Panc1 (cell line): Measurements from ENCODE around the gene FAM110C. TPM values are rescaled to one million over a fixed set of nuclear protein-coding genes. Genes with fewer than 3 reads are reported as not detected.

Experiments
- ATAC-seq: fragments of 200-7000 bp; cut with Tn5 transposase; 2 replicates; pipeline ENCODE4 v1.9.1; 2020; ENCODE audit warnings: mild to moderate bottlenecking, moderate library complexity
- BruUV-seq: library from RNA; stranded (reverse); fragments of 400-500 nt; replicated peaks from 2 replicates; lab custom pipeline; 2021; lab: Mats Ljungman, UMichigan
- CTCF ChIA-PET: fragments of 300-600 bp; sonication (Branson Sonifier 250); formaldehyde crosslinking; loops from one replicate; lab custom pipeline; 2022; ENCODE audit warnings: antibody characterized with exemption; lab: Charles Lee
- POLR2A ChIA-PET: fragments of 300-600 bp; sonication (Branson Sonifier 250); formaldehyde crosslinking; loops from one replicate; lab custom pipeline; 2022; ENCODE audit warnings: antibody characterized with exemption; lab: Charles Lee
- DNase-seq: peaks from one replicate; pipeline ENCODE4 v3.0.0-alpha.2; 2010; ENCODE audit warnings: low read depth, low spot score
- H3K27ac ChIP-seq: 2 replicates; pipeline ENCODE4 v1.5.1; 2011; ENCODE audit warnings: mild to moderate bottlenecking, low read length, inconsistent platforms
- H3K27me3 ChIP-seq: fragments of 200-500 bp; sonication (Bioruptor generic); 2 replicates; pipeline ENCODE4 v1.6.0; 2014; ENCODE audit warnings: low read length, inconsistent platforms; ENCODE audit not compliant: control insufficient read depth, insufficient read depth
- H3K36me3 ChIP-seq: fragments of 200-500 bp; sonication (Bioruptor generic); 2 replicates; pipeline ENCODE4 v1.5.1; 2014; ENCODE audit warnings: inconsistent platforms, mild to moderate bottlenecking, low read length, moderate library complexity; ENCODE audit not compliant: control insufficient read depth, insufficient read depth
- H3K4me1 ChIP-seq: 2 replicates; pipeline ENCODE4 v1.5.1; 2011; ENCODE audit warnings: inconsistent platforms, mild to moderate bottlenecking, low read length, moderate library complexity; ENCODE audit not compliant: control insufficient read depth, insufficient read depth
- H3K4me3 ChIP-seq, 2 experiments: 2 replicates each; pipeline ENCODE4 v1.5.1; 2011 to 2012; ENCODE audit warnings: low read depth in 2 of 2, low read length in 2 of 2, mild to moderate bottlenecking in 2 of 2, inconsistent platforms in 1 of 2, moderate library complexity in 1 of 2
- H3K9me3 ChIP-seq: fragments of 200-500 bp; sonication (Bioruptor generic); 2 replicates; pipeline ENCODE4 v1.5.1; 2014; ENCODE audit warnings: low read depth, mild to moderate bottlenecking, inconsistent platforms, low read length, moderate library complexity; ENCODE audit not compliant: control insufficient read depth, insufficient read depth
- CTCF ChIP-seq: fragments of 450-650 bp; IDR thresholded peaks from 2 replicates; pipeline ENCODE4 v1.5.1; 2017; ENCODE audit warnings: mild to moderate bottlenecking
- POLR2AphosphoS5 ChIP-seq: IDR thresholded peaks from 2 replicates; pipeline ENCODE4 v1.6.1; 2012; ENCODE audit warnings: mild to moderate bottlenecking, low read depth, low read length, moderate library complexity
- REST ChIP-seq, 2 experiments: IDR thresholded peaks; 2 replicates each; pipeline ENCODE4 v1.6.1; 2011 to 2012; ENCODE audit warnings: low read depth in 2 of 2, control low read depth in 1 of 2, low read length in 1 of 2, mild to moderate bottlenecking in 1 of 2, moderate library complexity in 1 of 2; ENCODE audit not compliant: insufficient read depth in 1 of 2
- SIN3A ChIP-seq: IDR thresholded peaks from 2 replicates; pipeline ENCODE4 v1.6.1; 2012; ENCODE audit warnings: low read depth, mild to moderate bottlenecking, low read length, moderate library complexity, borderline replicate concordance; ENCODE audit not compliant: insufficient read depth
- TCF7L2 ChIP-seq: IDR thresholded peaks from 2 replicates; pipeline ENCODE4 v1.6.1; 2011; ENCODE audit warnings: mild to moderate bottlenecking, low read depth, low read length, inconsistent platforms
- in situ Hi-C: cut with HindIII; loops from 2 replicates; pipeline ENCODE4 v1.10.0; 2016; ENCODE audit warnings: low sequenced_read_pairs, low pct_unique_long_range_greater_than_20kb
- intact Hi-C: fragments of 100-400 bp; cut with micrococcal nuclease; formaldehyde crosslinking; loops from one replicate; pipeline ENCODE4 v1.10.0; 2022; ENCODE audit not compliant: unreplicated experiment
- total RNA-seq: library from RNA; stranded (reverse); gene quantifications from one replicate; pipeline ENCODE4 v1.2.1, GENCODE V29; 2021; ENCODE audit not compliant: unreplicated experiment

The FAM110C gene
- total RNA-seq, 1 experiment from 2014 or later: 0.13 TPM

- TF ChIP-seq REST (IDR thresholded peaks at IDR 0.05; ENCODE audit: insufficient read depth in 1 of 2, low read depth in 2 of 2, low read length in 1 of 2) (no peak), POLR2AphosphoS5 (no peak), SIN3A (no peak), TCF7L2 (no peak), CTCF (no peak)
- in situ Hi-C loops (no loop called here), intact Hi-C loops (no loop called here)
- Histone ChIP-seq H3K4me1 (no peaks in the 10 kb centered on the region), H3K36me3 (no peaks in the 10 kb centered on the region), H3K27ac (no peak overlapping the region), H3K4me3 (no peak overlapping the region), H3K9me3 (no peaks in the 10 kb centered on the region), H3K27me3 (no peaks in the 10 kb centered on the region)
- no TSS peak for BruUV-seq
- ATAC-seq: no peak
- CTCF ChIA-PET: no interaction called here
- POLR2A ChIA-PET: no interaction called here
- DNase-seq: no peak
Measured at GRCh38 chr2:29253-29652, 17.1 kb downstream of the FAM110C start.

GRCh38 chr2:28406-28975 lies 17.8 kb downstream of the FAM110C start:
- TF ChIP-seq POLR2AphosphoS5: no peak
- no peak for TF ChIP-seq SIN3A
- TF ChIP-seq REST (IDR thresholded peaks at IDR 0.05; ENCODE audit: insufficient read depth in 1 of 2, low read depth in 2 of 2, low read length in 1 of 2): no peak
- TF ChIP-seq TCF7L2: no peak
- TF ChIP-seq CTCF: no peak
- Histone ChIP-seq H3K4me1 (no peaks in the 10 kb centered on the region), H3K36me3 (no peaks in the 10 kb centered on the region), H3K27me3 (no peaks in the 10 kb centered on the region), H3K4me3 (no peak overlapping the region), H3K9me3 (no peaks in the 10 kb centered on the region), H3K27ac (no peak overlapping the region)
- intact Hi-C loops (no loop called here), in situ Hi-C loops (no loop called here)
- no peak for ATAC-seq
- ChIA-PET POLR2A (no interaction called here), CTCF (no interaction called here)
- DNase-seq: no peak
- BruUV-seq: no TSS peak
